ENCODE results near the gene VDR. TPM values are rescaled to one million over a fixed set of nuclear protein-coding genes. Genes with fewer than 3 reads are reported as not detected.
"Not testable (repeated sequence)": the region's sequence is repeated elsewhere in the genome, so short reads cannot be mapped to it uniquely, and the experiment has no call there.

The VDR gene
- total and polyA plus RNA-seq, 10 donors = 0.70 to 10.5 (median 5.7) TPM

GRCh38 chr12:47817272-47818006 is 87.4 kb downstream of the VDR start:
- H3K27me3 ChIP-seq (replicated peaks in 1 of 7) = no peaks in the 10 kb centered on the region
- peaks cover 0 to 11% (median 0%) of the 10 kb centered on the region in 6 donors for H3K36me3 ChIP-seq
- H3K4me1 ChIP-seq = peaks cover 62 to 93% (median 82%) of the 10 kb centered on the region in 6 donors
- intact Hi-C loops (cut with DNase I; ENCODE audit: low total_unique reads) = no loop called here
- TF ChIP-seq POLR2A (IDR thresholded peaks at IDR 0.05) (peak in 1 of 3 donors; percentile 14), CTCF (IDR thresholded peaks at IDR 0.05 in 8 of 11, conservative IDR thresholded peaks at IDR 0.05 in 3 of 11) (peak in 4 of 11 experiments; percentile 6 to 33 (median 28)), POLR2AphosphoS5 (IDR thresholded peaks at IDR 0.05) (peak; percentile 7 to 32 (median 28))
- H3K4me3 ChIP-seq = peak overlapping the region; percentile 12 to 82 (median 78)
- WGBS, 5 donors = 11 to 17% (median 14%) methylated on average over 7 of the region's 7 CpGs
- H3K27ac ChIP-seq = peak overlapping the region; percentile 91 to 98 (median 96)
- H3K9me3 ChIP-seq = no peaks in the 10 kb centered on the region
- peak; percentile 71 for DNase-seq

GRCh38 chr12:47816403-47817271 is 88.2 kb downstream of the VDR start:
- WGBS, 5 donors = 28 to 38% (median 32%) methylated on average over 12 of the region's 12 CpGs

GRCh38 chr12:47815447-47815846 is 89.3 kb downstream of the VDR start:
- H3K27me3 ChIP-seq (replicated peaks in 1 of 7); H3K4me3 ChIP-seq; DNase-seq; H3K9me3 ChIP-seq; intact Hi-C loops (cut with DNase I; ENCODE audit: low total_unique reads): not testable (repeated sequence)
- WGBS, 5 donors = 87 to 97% (median 90%) methylated on average over 5 of the region's 5 CpGs
- H3K4me1 ChIP-seq = peaks cover 74 to 93% (median 88%) of the 10 kb centered on the region in 6 donors
- peak overlapping the region; percentile 64 to 98 (median 96) for H3K27ac ChIP-seq
- H3K36me3 ChIP-seq = peaks cover 0 to 11% (median 0%) of the 10 kb centered on the region in 6 donors

More at GRCh38 chr12:47816403-47817271, 88.2 kb downstream of the VDR start:
- Histone ChIP-seq H3K27me3 (replicated peaks in 1 of 7) (no peaks in the 10 kb centered on the region), H3K4me3 (peak overlapping the region in 7 of 8 donors; percentile 6 to 82 (median 79)), H3K9me3 (no peaks in the 10 kb centered on the region), H3K36me3 (peaks cover 0 to 11% (median 0%) of the 10 kb centered on the region in 6 donors), H3K4me1 (peaks cover 69 to 93% (median 88%) of the 10 kb centered on the region in 6 donors), H3K27ac (peak overlapping the region; percentile 91 to 98 (median 96))
- TF ChIP-seq CTCF (IDR thresholded peaks at IDR 0.05 in 8 of 11, conservative IDR thresholded peaks at IDR 0.05 in 3 of 11) (no peak), POLR2AphosphoS5 (IDR thresholded peaks at IDR 0.05) (peak in 2 of 3 donors; percentile 10 to 54)
- intact Hi-C loops (cut with DNase I; ENCODE audit: low total_unique reads) = no loop called here
- peak; percentile 79 for DNase-seq

- Histone ChIP-seq H3K36me3 (peaks cover 0 to 11% (median 0%) of the 10 kb centered on the region in 6 donors), H3K4me1 (peaks cover 79 to 96% (median 92%) of the 10 kb centered on the region in 6 donors), H3K27me3 (replicated peaks in 1 of 7) (no peaks in the 10 kb centered on the region), H3K4me3 (peak overlapping the region in 1 of 8 donors; percentile 69), H3K27ac (peak overlapping the region; percentile 64 to 98 (median 96)), H3K9me3 (no peaks in the 10 kb centered on the region)
- 38 to 62% (median 56%) methylated on average over 3 of the region's 3 CpGs for WGBS, 5 donors
- intact Hi-C loops (cut with DNase I; ENCODE audit: low total_unique reads) = no loop called here
- no peak for DNase-seq
- TF ChIP-seq POLR2A (IDR thresholded peaks at IDR 0.05) (no peak), CTCF (IDR thresholded peaks at IDR 0.05 in 8 of 11, conservative IDR thresholded peaks at IDR 0.05 in 3 of 11) (no peak), POLR2AphosphoS5 (IDR thresholded peaks at IDR 0.05) (no peak)
Measured at GRCh38 chr12:47814539-47815170, 90.1 kb downstream of the VDR start.

Measured in spleen (tissue), 11 donors.